Mesangial cell (primary cell): Measurements from ENCODE around the gene PTPDC1. TPM values are rescaled to one million over a fixed set of nuclear protein-coding genes. Genes with fewer than 3 reads are reported as not detected.

Source experiments
- total RNA-seq: library from RNA; depleted of rRNA; stranded (reverse); fragments of >200 nt; gene quantifications from 2 replicates; pipeline ENCODE4 v1.2.3, GENCODE V29; 2015

The PTPDC1 gene
- 6.5 and 7.9 TPM in 2 replicates for total RNA-seq

GRCh38 chr9:94084314-94084713 lies at the start of gene PTPDC1:
Gene PTPDC1, plus strand, starts transcription at chr9:94084464. Its CDS starts 67 bp downstream, at chr9:94084531.

Other genes starting within 250 kb of the PTPDC1 start
- not detected in 2 replicates for gene BARX1, start 129.1 kb upstream of the PTPDC1 start, total RNA-seq
- gene ZNF169, start 174.8 kb downstream of the PTPDC1 start, total RNA-seq: 1.6 and 1.9 TPM in 2 replicates
- not detected in 2 replicates for gene NUTM2F, start 244.2 kb downstream of the PTPDC1 start, total RNA-seq